NOMO-1 (cell line): ENCODE measurements around the gene RBFA.
"Not testable (repeated sequence)": the region's sequence is repeated elsewhere in the genome, so short reads cannot be mapped to it uniquely, and the experiment has no call there.

Source experiments
- DNase-seq, 2 experiments: peaks; one replicate each; lab custom pipeline; 2025; ENCODE audit not compliant: unreplicated experiment in 2 of 2; lab: John Stamatoyannopoulos, UW

Gene RBFA

DNA sequence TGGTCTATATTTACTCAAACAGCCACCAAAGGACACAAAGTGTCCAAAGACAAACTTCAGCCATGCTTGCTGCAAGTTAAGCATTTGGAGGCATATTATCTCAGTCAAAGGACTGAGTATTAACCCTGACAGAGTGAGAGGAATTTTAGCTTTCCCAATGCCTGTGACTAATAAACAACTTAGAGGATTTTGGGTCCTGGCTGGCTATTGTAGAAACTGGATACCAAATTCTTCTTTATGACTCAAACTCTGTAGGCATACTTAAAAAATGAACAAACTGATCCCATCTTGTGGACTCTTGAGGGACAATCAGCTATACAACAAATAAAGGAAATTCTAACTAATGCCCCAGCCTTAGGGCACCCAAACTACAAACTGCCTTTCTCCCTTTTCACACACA is 6.5 kb upstream of the RBFA start:
- DNase-seq = not testable (repeated sequence)

GRCh38 chr18:80029690-80030089 is 4.5 kb upstream of the RBFA start:
- no peak for DNase-seq

- DNase-seq = peak; percentile 95 to 97
Observed at GRCh38 chr18:80033181-80034067, 810 bp upstream of the RBFA start.

- no peak for DNase-seq
Observed at GRCh38 chr18:80034852-80035406, 695 bp downstream of the RBFA start.

DNA sequence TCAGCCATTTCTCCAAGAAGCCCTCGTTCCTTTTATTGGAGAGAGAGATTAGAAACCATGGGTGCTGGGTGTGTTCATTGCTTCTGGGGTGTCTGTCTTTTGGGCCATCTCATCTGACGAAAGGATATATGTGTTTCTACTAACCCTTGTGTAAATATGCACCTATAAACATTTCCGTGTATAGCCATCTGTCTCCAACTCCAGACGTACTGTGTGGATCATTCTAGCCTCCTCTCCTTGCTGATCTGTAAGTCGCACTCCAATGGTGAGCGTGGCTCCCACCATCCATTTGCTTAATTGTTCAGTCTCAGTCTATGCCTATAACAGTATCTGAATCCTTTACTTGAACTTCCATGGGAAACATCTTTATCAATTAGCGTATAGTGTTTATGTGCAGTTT is 1.8 kb downstream of the RBFA start:
- no peak for DNase-seq

DNA sequence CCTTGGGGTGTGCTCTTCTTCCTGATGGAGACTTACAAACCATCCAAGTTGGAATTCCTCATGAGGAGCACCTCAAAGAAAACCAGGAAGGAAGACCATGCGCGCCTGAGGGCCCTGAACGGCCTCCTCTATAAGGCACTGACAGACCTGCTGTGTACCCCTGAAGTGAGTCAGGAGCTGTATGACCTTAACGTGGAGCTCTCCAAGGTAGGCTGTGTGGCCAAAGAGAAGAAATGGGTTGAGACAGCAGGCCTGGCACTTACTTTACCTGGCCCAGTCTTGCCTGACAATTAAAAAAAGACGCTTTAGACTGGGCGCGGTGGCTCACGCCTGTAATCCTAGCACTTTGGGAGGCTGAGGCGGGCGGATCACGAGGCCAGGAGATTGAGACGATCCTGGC is 3.1 kb downstream of the RBFA start:
- no peak for DNase-seq

- DNase-seq = no peak
Observed at GRCh38 chr18:80037869-80038630, 3.8 kb downstream of the RBFA start.

DNA sequence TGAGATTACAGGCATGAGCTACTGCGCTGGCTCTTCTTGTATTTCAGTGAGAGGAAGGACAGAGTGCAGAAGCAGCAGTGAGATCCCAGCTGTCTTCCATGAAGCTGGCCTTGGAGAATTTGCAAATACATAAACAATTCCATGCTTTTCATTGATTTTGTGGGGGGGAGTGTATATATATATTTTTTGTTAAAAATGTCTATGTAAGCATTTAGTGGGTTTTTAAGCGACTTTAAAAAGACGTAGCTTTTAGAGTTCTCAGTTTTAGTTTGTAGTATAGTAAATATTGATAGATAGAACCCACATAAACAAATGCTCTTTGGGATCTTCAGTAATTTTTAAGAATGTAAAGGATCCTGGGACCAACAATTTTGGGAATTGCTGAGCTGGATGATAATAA is 6.3 kb downstream of the RBFA start:
- no peak for DNase-seq

GRCh38 chr18:80041424-80041823 is 7.2 kb downstream of the RBFA start:
- no peak for DNase-seq

GRCh38 chr18:80042785-80043184 is 8.6 kb downstream of the RBFA start:
- DNase-seq = no peak

DNA sequence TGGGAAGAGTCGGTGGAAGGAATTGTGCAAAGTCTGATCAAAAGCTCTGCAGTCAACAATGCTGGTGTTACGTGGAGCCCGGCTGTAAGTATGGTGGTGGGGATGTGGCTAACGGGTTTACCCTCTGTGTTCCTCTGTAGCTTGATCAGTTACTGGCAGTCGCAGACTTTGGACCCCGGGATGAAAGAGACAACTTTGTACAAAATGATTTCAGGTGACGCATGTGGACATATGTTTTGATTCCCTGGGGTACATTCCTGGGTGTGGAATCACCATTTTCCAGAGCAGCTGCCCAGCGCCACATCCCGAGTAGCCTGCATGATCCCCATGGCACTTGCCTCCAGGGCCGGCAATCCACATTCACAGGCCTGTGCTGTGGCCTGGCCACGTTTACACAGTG is 9.8 kb downstream of the RBFA start:
- DNase-seq = no peak

DNA sequence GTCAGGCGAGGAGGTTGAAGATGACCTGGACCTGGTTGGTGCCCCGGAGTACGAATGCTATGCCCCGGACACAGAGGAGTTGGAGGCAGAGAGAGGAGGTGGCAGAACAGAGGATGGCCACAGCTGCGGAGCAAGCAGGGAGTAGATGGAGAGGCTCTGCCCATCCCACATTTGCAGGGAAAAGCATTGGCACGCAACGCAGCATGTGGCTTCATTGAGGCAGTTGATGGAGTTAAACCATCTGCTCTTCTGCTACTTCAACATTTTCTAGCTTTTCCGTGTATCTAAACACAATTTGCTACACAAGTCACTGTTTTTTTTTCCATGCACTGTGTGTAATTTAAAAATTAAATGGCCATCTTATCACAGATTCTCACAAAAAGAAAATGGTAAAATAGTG is 11.8 kb downstream of the RBFA start:
- DNase-seq = no peak

- no peak for DNase-seq
Observed at GRCh38 chr18:80046431-80046830, 12.2 kb downstream of the RBFA start.

GRCh38 chr18:80046961-80047541 is 12.8 kb downstream of the RBFA start:
- DNase-seq = no peak

DNA sequence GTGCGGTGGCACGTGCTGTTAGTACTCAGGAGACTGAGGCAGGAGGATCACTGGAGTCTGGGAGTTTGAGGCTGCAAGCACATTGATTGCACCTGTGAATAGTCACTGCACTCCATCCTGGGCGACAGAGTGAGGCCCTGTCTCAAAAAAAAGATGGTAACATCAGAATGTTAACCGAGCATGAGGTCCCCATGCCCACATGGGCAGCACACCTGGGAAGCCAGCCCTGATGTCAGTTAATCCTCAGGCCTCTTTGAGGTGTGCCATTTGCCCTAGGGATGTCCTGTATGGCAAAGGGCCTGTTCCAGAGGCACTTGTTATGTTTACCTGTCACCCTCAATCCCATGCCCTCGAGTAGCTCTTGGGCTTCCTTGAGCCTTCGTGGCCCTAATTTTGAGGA is 16.6 kb downstream of the RBFA start:
- no peak for DNase-seq

DNA sequence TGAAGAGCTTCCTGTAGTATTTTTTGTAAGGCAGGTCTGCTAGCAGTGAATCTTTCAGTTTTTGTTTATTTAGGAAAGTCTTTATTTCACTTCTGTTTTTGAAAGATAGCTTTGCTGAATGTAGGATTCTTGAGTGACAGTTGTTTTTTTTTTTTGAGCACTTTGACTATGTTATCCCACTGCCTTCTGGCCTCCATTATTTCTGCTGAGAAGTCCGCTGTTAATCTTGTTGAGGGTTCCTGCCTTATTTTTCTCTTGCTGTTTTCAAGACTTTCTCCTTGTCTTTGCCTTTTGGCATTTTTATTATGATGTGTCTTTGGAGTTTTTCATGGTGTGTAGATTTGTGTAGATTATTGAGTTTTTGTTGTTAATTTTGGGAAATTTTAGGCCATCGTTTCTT is 21.9 kb downstream of the RBFA start:
- DNase-seq = no peak

- DNase-seq = no peak
Observed at GRCh38 chr18:80059945-80060344, 25.7 kb downstream of the RBFA start.

DNA sequence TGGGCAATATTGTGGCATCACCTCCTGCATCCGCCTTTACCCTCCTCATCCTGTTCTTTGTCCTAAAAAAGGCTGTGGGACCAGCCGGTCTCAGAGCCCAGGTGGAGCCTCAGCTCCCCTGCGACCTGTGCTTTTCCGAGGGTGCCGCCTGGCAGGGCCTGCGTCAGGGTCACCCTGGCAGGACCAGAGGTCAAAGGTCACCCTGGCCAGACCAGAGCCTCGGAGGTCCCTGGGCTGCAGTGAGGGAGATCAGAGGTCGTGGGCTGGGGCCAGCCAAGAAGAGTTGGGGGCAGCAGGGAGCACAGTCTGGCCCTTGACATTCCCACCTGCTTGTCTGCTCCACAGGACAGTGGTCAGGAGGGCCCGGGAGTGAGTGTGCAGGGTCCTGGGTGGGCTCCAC is 31.5 kb downstream of the RBFA start:
- no peak for DNase-seq

DNA sequence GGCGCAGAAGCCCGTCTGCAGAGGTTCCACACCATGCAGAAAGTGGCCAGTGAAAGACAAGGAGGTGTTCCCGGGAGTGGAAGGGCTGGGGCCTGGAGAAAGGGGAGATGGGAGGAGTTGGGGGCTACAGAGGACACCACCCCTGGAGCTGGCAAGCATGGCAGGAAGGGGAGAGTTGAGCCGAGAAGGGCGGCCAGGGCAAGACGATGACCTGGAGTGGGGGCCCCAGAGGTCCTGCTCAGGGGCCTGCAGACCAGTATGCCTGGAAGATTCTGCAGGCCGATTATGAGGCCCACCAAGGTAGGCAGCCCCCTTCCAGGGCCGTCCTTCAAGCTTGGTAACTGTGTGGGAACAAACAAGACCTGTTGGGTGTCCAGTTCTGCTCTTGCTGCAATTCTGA is 33.1 kb downstream of the RBFA start:
- no peak for DNase-seq

GRCh38 chr18:80067897-80068296 is 33.7 kb downstream of the RBFA start:
- DNase-seq = no peak

- no peak for DNase-seq
Observed at GRCh38 chr18:80068571-80069272, 34.5 kb downstream of the RBFA start.
